ELR (cell line): ENCODE data around the gene LNPEP.
"Not testable (repeated sequence)": the region's sequence is repeated elsewhere in the genome, so short reads cannot be mapped to it uniquely, and the experiment has no call there.

Experiments
- DNase-seq: peaks from one replicate; pipeline ENCODE4 v3.0.0-alpha.2; 2015; ENCODE audit warnings: low read depth

LNPEP gene

GRCh38 chr5:97065475-97065874 is 129.6 kb downstream of the LNPEP start:
- DNase-seq, result no peak

GRCh38 chr5:97067296-97067850 is 131.5 kb downstream of the LNPEP start:
- no peak for DNase-seq

- DNase-seq, result no peak
Measured at GRCh38 chr5:97070234-97070633, 134.4 kb downstream of the LNPEP start.

GRCh38 chr5:97071101-97071500 is 135.2 kb downstream of the LNPEP start:
- peak; percentile 52 for DNase-seq

- DNase-seq, result no peak
Measured at GRCh38 chr5:97071993-97072392, 136.1 kb downstream of the LNPEP start.

DNA sequence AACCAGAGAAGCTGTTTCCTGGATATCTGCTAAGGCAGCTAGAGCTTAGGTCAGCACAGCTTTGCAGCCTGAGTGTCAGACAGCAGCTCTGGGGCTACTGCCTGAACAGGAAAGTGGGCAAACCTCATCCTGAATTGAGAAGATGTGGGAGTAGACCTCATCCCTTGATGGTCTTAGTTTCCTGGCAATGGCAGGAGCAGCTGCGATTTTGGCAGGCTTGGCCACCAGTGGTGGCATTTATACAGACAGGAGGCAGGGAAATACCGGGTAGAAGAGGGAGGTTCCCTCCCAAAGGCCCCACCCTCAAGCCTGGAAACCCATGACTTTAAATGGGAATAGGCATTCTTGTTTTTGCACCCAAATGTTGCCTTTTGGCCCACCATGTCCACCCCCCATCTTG is 136.8 kb downstream of the LNPEP start:
- DNase-seq, result no peak

DNA sequence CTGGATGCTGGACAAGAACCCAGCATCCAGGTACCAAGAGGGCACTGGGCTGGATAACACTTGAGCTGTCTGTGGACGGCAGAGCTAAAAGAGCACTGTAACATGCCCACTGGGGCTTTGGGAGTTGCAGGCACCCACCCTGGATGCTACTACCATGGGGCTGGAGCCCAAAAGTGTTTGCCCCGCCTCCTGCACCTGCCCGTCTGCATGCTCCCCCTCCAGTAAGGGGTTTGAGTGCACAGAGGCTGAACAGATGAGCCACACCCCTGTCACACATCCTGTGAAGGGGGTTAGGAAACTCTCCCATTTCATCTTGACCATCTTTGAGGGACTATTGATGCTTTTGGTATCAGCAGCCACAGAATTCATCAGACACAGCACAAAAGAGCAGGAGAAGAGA is 137.5 kb downstream of the LNPEP start:
- DNase-seq, result no peak

- no peak for DNase-seq
Measured at GRCh38 chr5:97074859-97075489, 139.1 kb downstream of the LNPEP start.

DNA sequence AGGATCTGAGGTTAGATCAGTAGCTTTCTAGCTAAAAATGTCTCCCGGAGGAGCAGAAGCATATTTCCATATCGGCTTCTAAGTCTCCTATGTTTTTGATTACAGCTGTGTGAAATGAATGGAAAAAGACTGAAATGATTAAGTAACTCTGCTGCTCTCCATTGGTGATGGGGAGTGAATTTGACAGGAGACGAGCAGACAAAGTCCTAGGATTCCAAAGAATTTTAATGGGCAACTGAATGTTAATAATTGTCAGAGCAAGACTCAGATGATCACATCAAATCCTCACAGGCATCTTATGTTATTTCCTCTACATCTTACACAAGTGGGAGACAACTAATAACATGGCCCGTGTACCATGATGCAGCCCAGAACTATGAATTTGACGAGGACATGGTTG is 139.8 kb downstream of the LNPEP start:
- DNase-seq, result no peak

- no peak for DNase-seq
Measured at GRCh38 chr5:97076098-97076497, 140.2 kb downstream of the LNPEP start.

- no peak for DNase-seq
Measured at GRCh38 chr5:97077246-97077645, 141.4 kb downstream of the LNPEP start.

DNA sequence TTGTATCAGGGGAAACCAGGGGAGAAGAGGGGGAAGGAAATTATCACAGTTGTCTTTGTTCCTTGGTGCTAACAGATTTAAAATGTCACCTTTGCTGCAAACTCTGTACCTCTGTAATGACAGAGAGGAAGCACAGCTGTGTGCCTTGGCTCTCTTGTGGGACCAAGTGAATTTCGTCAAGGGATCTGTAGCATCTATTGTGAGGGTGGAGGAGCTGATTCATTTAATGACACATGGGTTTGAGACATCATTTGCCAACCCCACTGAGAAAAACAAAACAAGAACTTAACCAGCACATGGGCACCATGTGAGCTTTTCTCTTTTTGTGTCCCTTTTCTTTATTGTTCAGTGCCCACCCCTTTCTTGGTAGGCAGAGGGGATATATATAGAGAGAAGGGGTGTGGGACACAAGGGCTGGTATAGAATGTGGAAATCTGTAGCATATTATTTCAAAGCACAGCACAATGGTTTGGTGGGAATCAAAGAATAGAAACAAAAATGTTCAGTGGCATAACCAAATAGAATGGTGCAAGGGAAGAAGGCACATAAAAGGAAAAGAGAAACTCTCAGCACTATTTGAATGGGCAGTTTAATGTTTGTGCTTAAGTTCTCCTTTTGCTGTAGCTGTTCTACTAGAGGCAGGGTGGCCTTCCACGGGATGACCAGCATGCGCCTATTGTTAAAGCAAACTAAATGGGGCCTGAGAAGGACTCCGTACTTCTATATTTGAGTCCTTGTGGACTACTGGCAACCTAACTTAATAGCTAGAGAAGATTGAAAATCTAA is 143.3 kb downstream of the LNPEP start:
- DNase-seq, result peak; percentile 35

GRCh38 chr5:97084782-97085458 is 149.0 kb downstream of the LNPEP start:
- DNase-seq, result not testable (repeated sequence)

GRCh38 chr5:97085459-97086181 is 149.7 kb downstream of the LNPEP start:
- no peak for DNase-seq
